K562 (cell line): Measurements from ENCODE around the gene IRF9. TPM values are rescaled to one million over a fixed set of nuclear protein-coding genes. Genes with fewer than 3 reads are reported as not detected.

Experiments used
- ARID3A ChIP-seq: IDR thresholded peaks from 2 replicates; pipeline ENCODE4 v1.6.1; 2012; ENCODE audit warnings: low read depth, low read length, improper control_type of control experiment, borderline replicate concordance
- BHLHE40 ChIP-seq: IDR thresholded peaks from 2 replicates; pipeline ENCODE4 v1.6.1; 2011; ENCODE audit warnings: low read length, improper control_type of control experiment
- CBX1 ChIP-seq: sonication (generic); IDR thresholded peaks from 2 replicates; pipeline ENCODE4 v1.6.1; 2016; ENCODE audit warnings: antibody characterized with exemption, low read depth, mild to moderate bottlenecking
- CBX2 ChIP-seq: fragments of 200-600 bp; sonication (generic); IDR thresholded peaks from one replicate; pipeline ENCODE4 v1.6.1; 2012; ENCODE audit warnings: mild to moderate bottlenecking, low read length, inconsistent platforms; ENCODE audit not compliant: insufficient read depth, poor library complexity, severe bottlenecking
- CEBPB ChIP-seq: fragments of 450-650 bp; IDR thresholded peaks from 2 replicates; pipeline ENCODE4 v1.6.1; 2016; ENCODE audit warnings: missing genetic modification characterization, missing compliant biosample characterization
- DMBX1 ChIP-seq: fragments of 250-450 bp; sonication (Bioruptor Pico); IDR thresholded peaks from 2 replicates; pipeline ENCODE4 v1.8.0; 2022; ENCODE audit warnings: inconsistent platforms, mild to moderate bottlenecking, moderate library complexity, borderline replicate concordance
- E2F1 ChIP-seq: sonication (generic); formaldehyde crosslinking; IDR thresholded peaks from 2 replicates; pipeline ENCODE4 v1.8.1; 2023; ENCODE audit warnings: mild to moderate bottlenecking, missing genetic modification reagents, moderate library complexity
- HDGF ChIP-seq: fragments of 450-650 bp; IDR thresholded peaks from 2 replicates; pipeline ENCODE4 v1.6.1; 2016
- IRF1 ChIP-seq: sonication (generic); formaldehyde crosslinking; IDR thresholded peaks from 2 replicates; pipeline ENCODE4 v1.8.0; 2022; ENCODE audit warnings: missing genetic modification reagents, mild to moderate bottlenecking, borderline replicate concordance
- MEF2A ChIP-seq: IDR thresholded peaks from 2 replicates; pipeline ENCODE4 v1.6.1; 2011; ENCODE audit warnings: low read depth, mild to moderate bottlenecking, low read length, moderate library complexity; ENCODE audit not compliant: control insufficient read depth
- MNT ChIP-seq, 2 experiments: fragments of 450-650 bp; conservative IDR thresholded peaks; 2 replicates each; pipeline ENCODE4 v1.6.1; 2017; ENCODE audit warnings: mild to moderate bottlenecking in 2 of 2, moderate library complexity in 2 of 2
- NFE2 ChIP-seq: IDR thresholded peaks from 2 replicates; pipeline ENCODE4 v1.6.1; 2014; ENCODE audit warnings: antibody characterized with exemption, low read depth
- SMAD4 ChIP-seq: fragments of 250-450 bp; sonication (Bioruptor Pico); conservative IDR thresholded peaks from 2 replicates; pipeline ENCODE4 v1.8.0; 2021; ENCODE audit warnings: inconsistent platforms, mild to moderate bottlenecking, moderate library complexity
- YBX1 ChIP-seq: fragments of 450-650 bp; IDR thresholded peaks from 2 replicates; pipeline ENCODE4 v1.7.1; 2016; ENCODE audit warnings: mild to moderate bottlenecking
- ZBTB33 ChIP-seq: sonication (generic); formaldehyde crosslinking; IDR thresholded peaks from 2 replicates; pipeline ENCODE4 v1.8.1; 2023; ENCODE audit warnings: mild to moderate bottlenecking, missing genetic modification reagents
- ZFPM2 ChIP-seq: fragments of 250-450 bp; sonication (Bioruptor Pico); IDR thresholded peaks from 2 replicates; pipeline ENCODE4 v1.5.1; 2022; ENCODE audit warnings: mild to moderate bottlenecking
- ZNF589 ChIP-seq: fragments of 200-800 bp; sonication (Bioruptor generic); IDR thresholded peaks from 2 replicates; pipeline ENCODE4 v1.6.1; 2016; ENCODE audit warnings: low read depth, missing genetic modification characterization, missing compliant biosample characterization
- ZNF655 ChIP-seq: fragments of 250-450 bp; sonication (Bioruptor Pico); IDR thresholded peaks from 2 replicates; pipeline ENCODE4 v1.5.0; 2021
- polyA plus RNA-seq, 8 experiments: library from polyadenylated mRNA; depleted of rRNA in 4 of 8; stranded (reverse) in 5 of 8; unstranded in 3 of 8; fragments of >200 nt; fragmentation: Nextera tagmentation in 2 of 8; fragmentation: Illumina TruSeq in 1 of 8; extraction: Ambion mirVana in 2 of 8; extraction: Trizol in 1 of 8; gene quantifications; 2 replicates each; pipeline versions ENCODE4 v1.2.1 to v1.2.3, GENCODE V29; 2011 to 2014; ENCODE audit warnings: inconsistent platforms in 1 of 8, missing spikeins in 1 of 8
- total RNA-seq, 7 experiments: library from RNA; depleted of rRNA in 6 of 7; stranded (reverse); fragments of >200 nt in 6 of 7; fragmentation: Illumina TruSeq in 2 of 7; extraction: Trizol in 2 of 7; gene quantifications; 2 replicates each; pipeline versions ENCODE4 v1.2.1 to v1.2.3, GENCODE V29; 2011 to 2021; ENCODE audit warnings: low replicate concordance in 1 of 7

IRF9 gene
- total and polyA plus RNA-seq, 9 of the 15 experiments (the other 6 are each of a cell fraction or from before 2014, with no cell fraction given) = 0.79 to 14.8 (median 6.1) TPM

- TF ChIP-seq NFE2 = no peak
- no peak for TF ChIP-seq ZBTB33
- TF ChIP-seq ZFPM2 (CRISPR knock-in tag) = no peak
- TF ChIP-seq YBX1 = no peak
- no peak for TF ChIP-seq MEF2A
- 0 out of 2 replicates have a peak, but pooled peaks have one; percentile 52 for TF ChIP-seq DMBX1 (CRISPR knock-in tag)
- TF ChIP-seq BHLHE40 = peak; percentile 79
- TF ChIP-seq SMAD4 = peak; percentile 50; the same call in 1 of the 2 replicates
- peak; percentile 54; the same call in 1 of the 2 replicates for TF ChIP-seq ARID3A
- no peak for TF ChIP-seq E2F1 (CRISPR knock-in tag)
- TF ChIP-seq CBX2 = no peak
- TF ChIP-seq CEBPB (tag) = no peak
- no peak for TF ChIP-seq ZNF589 (CRISPR knock-in tag)
- no peak for TF ChIP-seq IRF1 (CRISPR knock-in tag)
- TF ChIP-seq MNT (conservative IDR thresholded peaks at IDR 0.05) = peak; percentile 83 to 84
- no peak for TF ChIP-seq ZNF655
- no peak for TF ChIP-seq HDGF
- TF ChIP-seq CBX1 = no peak
Measured at GRCh38 chr14:24160850-24161804, at the start of gene IRF9 (continued).
